ENCODE data around the gene GOLGB1.

GOLGB1 gene

DNA sequence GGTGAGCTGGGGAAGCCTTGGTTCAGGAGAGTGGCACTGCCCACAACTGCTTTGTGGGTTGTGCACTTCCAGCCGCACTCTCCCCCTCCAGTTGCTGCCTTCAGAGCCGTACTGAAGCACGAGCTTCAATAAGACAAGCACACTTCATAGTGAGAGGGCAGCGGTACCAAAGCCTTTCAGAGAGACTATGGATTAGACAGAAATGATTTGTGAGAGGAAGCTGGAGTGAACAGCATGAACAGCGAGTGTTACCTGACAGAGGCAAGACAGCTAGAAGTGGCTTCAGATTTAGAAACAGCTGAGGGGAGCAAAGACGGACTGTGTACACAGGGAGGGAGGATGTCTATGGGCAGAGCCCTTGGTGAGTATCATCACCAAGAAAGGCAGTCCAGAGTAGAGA, 119.9 kb downstream of the GOLGB1 start:
- DNase-seq (ENCODE audit: low spot score) = no peak

DNA sequence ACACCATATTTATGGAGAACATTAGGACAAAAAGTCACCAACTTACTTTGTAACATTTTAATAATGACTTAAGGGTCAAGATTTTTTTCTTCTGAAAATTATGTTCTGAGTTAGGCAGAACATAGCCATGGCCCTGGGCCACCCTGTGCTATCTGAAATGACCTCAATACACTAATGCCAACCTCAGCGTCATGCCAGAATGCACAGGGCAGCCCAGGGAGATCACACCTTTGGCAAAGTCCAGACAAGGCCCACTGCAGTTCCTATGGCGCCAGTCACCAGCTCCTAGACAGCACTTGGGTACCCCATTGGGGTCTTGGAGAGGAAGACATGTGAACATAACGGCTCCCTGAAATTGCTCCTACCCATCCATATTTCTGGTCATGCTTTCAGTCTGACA, 121.9 kb downstream of the GOLGB1 start:
- no peak for DNase-seq (ENCODE audit: low spot score)

GRCh38 chr3:121627211-121627610, 122.3 kb downstream of the GOLGB1 start:
- DNase-seq (ENCODE audit: low spot score) = no peak

- no peak for DNase-seq (ENCODE audit: low spot score)
Observed at GRCh38 chr3:121626495-121626894, 123.0 kb downstream of the GOLGB1 start.

DNA sequence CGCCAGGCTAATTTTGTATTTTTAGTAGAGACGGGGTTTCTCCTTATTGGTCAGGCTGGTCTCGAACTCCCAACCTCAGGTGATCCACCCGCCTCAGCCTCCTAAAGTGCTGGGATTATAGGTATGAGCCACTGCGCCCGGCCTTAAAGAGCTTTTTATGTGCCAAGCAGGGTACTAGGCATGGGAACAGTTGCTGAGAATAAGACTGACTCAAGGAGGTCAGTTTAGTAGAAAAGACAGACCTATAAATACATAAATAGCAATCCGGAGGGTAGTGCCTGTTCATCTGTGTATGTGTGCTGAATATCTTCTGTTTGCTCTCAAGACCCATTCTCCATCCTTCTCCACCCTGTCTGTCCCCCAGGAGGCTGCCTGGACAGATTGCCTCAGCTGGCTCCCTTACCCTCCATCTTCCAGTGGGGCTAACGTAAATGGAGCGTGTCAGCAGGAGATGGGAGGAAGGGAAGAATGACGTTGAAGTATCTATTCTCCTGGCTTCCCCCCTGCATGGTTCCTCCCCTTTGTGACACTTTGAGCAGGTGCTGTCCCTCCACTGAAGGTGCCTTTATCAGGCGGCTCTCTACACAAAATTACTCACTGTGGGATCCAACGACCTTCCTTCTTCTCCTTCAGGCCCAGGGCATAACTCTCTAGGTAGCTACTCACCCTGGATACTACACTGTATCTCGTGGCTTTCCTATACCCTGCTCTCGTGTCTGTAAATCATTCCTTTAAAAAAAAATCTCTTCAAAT, 125.2 kb downstream of the GOLGB1 start:
- no peak for DNase-seq (ENCODE audit: low spot score)

DNA sequence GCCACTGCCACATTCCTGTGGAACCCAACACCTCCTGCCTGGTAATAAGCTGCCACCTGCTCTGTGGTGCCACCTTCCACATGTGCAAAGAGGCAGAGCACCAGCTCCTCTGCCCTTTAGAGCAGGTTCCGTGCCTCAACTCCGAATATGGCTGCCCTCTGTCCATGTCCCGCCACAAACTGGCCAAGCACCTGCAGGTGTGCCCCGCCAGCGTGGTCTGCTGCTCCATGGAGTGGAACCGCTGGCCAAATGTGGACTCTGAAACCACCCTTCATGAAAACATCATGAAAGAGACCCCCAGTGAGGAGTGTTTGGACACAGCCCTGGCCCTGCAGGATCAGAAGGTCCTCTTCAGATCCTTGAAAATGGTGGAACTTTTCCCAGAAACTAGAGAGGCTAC, 128.1 kb downstream of the GOLGB1 start:
- DNase-seq (ENCODE audit: low spot score) = no peak

GRCh38 chr3:121619691-121620090, 129.8 kb downstream of the GOLGB1 start:
- no peak for DNase-seq (ENCODE audit: low spot score)
